Jurkat, Clone E6-1 (cell line): ENCODE results near the gene SLC29A1.
A peak's percentile ranks its signal among the peaks of the same experiment; 100 is the strongest.
"Not testable (repeated sequence)": the region's sequence is repeated elsewhere in the genome, so short reads cannot be mapped to it uniquely, and the experiment has no call there.

ENCODE experiments used
- DNase-seq: peaks from one replicate; pipeline ENCODE4 v3.0.0-alpha.2; 2011; ENCODE audit warnings: low read depth, low spot score
- H3K4me3 ChIP-seq: 2 replicates; pipeline ENCODE4 v1.5.1; 2011; ENCODE audit warnings: mild to moderate bottlenecking, low read length, control low read depth, moderate library complexity

The SLC29A1 gene

GRCh38 chr6:44219815-44220784 is 3.3 kb upstream of the SLC29A1 start:
- no peak for DNase-seq
- H3K4me3 ChIP-seq = no peak overlapping the region; the same call in 1 of the 2 replicates

GRCh38 chr6:44220913-44221290 is 2.5 kb upstream of the SLC29A1 start:
- H3K4me3 ChIP-seq = no peak overlapping the region
- no peak for DNase-seq

- no peak overlapping the region for H3K4me3 ChIP-seq
- peak; percentile 73 for DNase-seq
Measured at GRCh38 chr6:44221291-44221960, 2.0 kb upstream of the SLC29A1 start.

- DNase-seq = no peak
- no peak overlapping the region for H3K4me3 ChIP-seq
Measured at GRCh38 chr6:44221961-44222335, 1.4 kb upstream of the SLC29A1 start.

GRCh38 chr6:44222486-44223318 is 693 bp upstream of the SLC29A1 start:
- no peak for DNase-seq
- H3K4me3 ChIP-seq = peak overlapping the region; percentile 58

- peak overlapping the region; percentile 58 for H3K4me3 ChIP-seq
- DNase-seq = no peak
Measured at GRCh38 chr6:44224029-44224964, 902 bp downstream of the SLC29A1 start.

GRCh38 chr6:44224965-44225305 is 1.5 kb downstream of the SLC29A1 start:
- peak overlapping the region; percentile 58 for H3K4me3 ChIP-seq
- no peak for DNase-seq

GRCh38 chr6:44225579-44226325 is 2.4 kb downstream of the SLC29A1 start:
- no peak for DNase-seq
- no peak overlapping the region for H3K4me3 ChIP-seq

GRCh38 chr6:44226368-44227147 is 3.2 kb downstream of the SLC29A1 start:
- no peak for DNase-seq

GRCh38 chr6:44227148-44227793 is 3.9 kb downstream of the SLC29A1 start:
- no peak overlapping the region for H3K4me3 ChIP-seq
- no peak for DNase-seq

More at GRCh38 chr6:44226368-44227147, 3.2 kb downstream of the SLC29A1 start:
- no peak overlapping the region for H3K4me3 ChIP-seq

- no peak for DNase-seq
- no peak overlapping the region for H3K4me3 ChIP-seq
Measured at GRCh38 chr6:44228031-44228430, 4.6 kb downstream of the SLC29A1 start.

- DNase-seq = no peak
- no peak overlapping the region for H3K4me3 ChIP-seq
Measured at GRCh38 chr6:44228433-44228832, 5.0 kb downstream of the SLC29A1 start.

- no peak for DNase-seq
- no peak overlapping the region for H3K4me3 ChIP-seq
Measured at GRCh38 chr6:44228836-44229235, 5.4 kb downstream of the SLC29A1 start.

- H3K4me3 ChIP-seq = no peak overlapping the region
- no peak for DNase-seq
Measured at GRCh38 chr6:44229376-44230033, 6.1 kb downstream of the SLC29A1 start.

- no peak for DNase-seq
- no peak overlapping the region for H3K4me3 ChIP-seq
Measured at GRCh38 chr6:44230034-44230675, 6.8 kb downstream of the SLC29A1 start.

- DNase-seq = not testable (repeated sequence)
Measured at GRCh38 chr6:44231426-44231825, 8.0 kb downstream of the SLC29A1 start.

More at GRCh38 chr6:44231426-44231825, 8.0 kb downstream of the SLC29A1 start:
- not testable (repeated sequence) for H3K4me3 ChIP-seq
